ENCODE data around the gene DFFA. TPM values are rescaled to one million over a fixed set of nuclear protein-coding genes. Genes with fewer than 3 reads are reported as not detected.

DFFA gene
- 10 to 100 TPM; 34.2 to 36.1 TPM for total RNA-seq

- H3K9me3 Mint-ChIP-seq: no peaks in the 10 kb centered on the region
- H3K4me1 Mint-ChIP-seq (ENCODE audit: low read depth): peaks cover 38% of the 10 kb centered on the region
- intact Hi-C loops (cut with micrococcal nuclease): loop anchor here (1.0 to 5.0 kb wide), 2 partner anchors 42 to 540 kb away; partner anchors contain the start of genes CENPS and TARDBP
- H3K27me3 Mint-ChIP-seq (ENCODE audit: low read depth): no peaks in the 10 kb centered on the region
- H3K4me3 Mint-ChIP-seq: peak within 1 kb of the TSS; percentile 90
- DNase-seq: peak; percentile 97
- peak within 1 kb of the TSS; percentile 84 for H3K27ac Mint-ChIP-seq
- H3K36me3 Mint-ChIP-seq (ENCODE audit: low read depth): peaks cover 11% of the 10 kb centered on the region
- CTCF ChIA-PET: interaction anchor here (0.6 kb wide), 1 partner anchor 21 kb away, joined by 5 read pairs; no protein-coding TSS in a partner anchor
These were observed at the start of gene DFFA for GRCh38 chr1:10472220-10473144. TSS of gene DFFA (minus strand) at chr1:10472529. CDS start at chr1:10472458, 71 bp downstream.

- Mint-ChIP-seq H3K4me3 (no peak overlapping the region), H3K27ac (no peak overlapping the region), H3K27me3 (ENCODE audit: low read depth) (no peaks in the 10 kb centered on the region), H3K36me3 (ENCODE audit: low read depth) (peaks cover 5% of the 10 kb centered on the region), H3K9me3 (no peaks in the 10 kb centered on the region), H3K4me1 (ENCODE audit: low read depth) (peaks cover 28% of the 10 kb centered on the region)
- intact Hi-C loops (cut with micrococcal nuclease): no loop called here
- CTCF ChIA-PET: interaction anchor here (2.5 kb wide), 1 partner anchor 14 kb away, joined by 11 read pairs; no protein-coding TSS in a partner anchor
- no peak for DNase-seq
These were observed 49.3 kb upstream of the DFFA start for GRCh38 chr1:10521537-10522157.

GRCh38 chr1:10520952-10521351 lies 48.6 kb upstream of the DFFA start:
- Mint-ChIP-seq H3K27ac (no peak overlapping the region), H3K36me3 (ENCODE audit: low read depth) (peaks cover 5% of the 10 kb centered on the region), H3K27me3 (ENCODE audit: low read depth) (no peaks in the 10 kb centered on the region), H3K4me1 (ENCODE audit: low read depth) (peaks cover 34% of the 10 kb centered on the region), H3K4me3 (no peak overlapping the region), H3K9me3 (no peaks in the 10 kb centered on the region)
- DNase-seq: no peak
- CTCF ChIA-PET: no interaction called here
- intact Hi-C loops (cut with micrococcal nuclease): no loop called here

- no peak overlapping the region for H3K4me3 Mint-ChIP-seq
- intact Hi-C loops (cut with micrococcal nuclease): no loop called here
- CTCF ChIA-PET: no interaction called here
- H3K27me3 Mint-ChIP-seq (ENCODE audit: low read depth): no peaks in the 10 kb centered on the region
- DNase-seq: no peak
- no peaks in the 10 kb centered on the region for H3K9me3 Mint-ChIP-seq
- no peak overlapping the region for H3K27ac Mint-ChIP-seq
- peaks cover 39% of the 10 kb centered on the region for H3K4me1 Mint-ChIP-seq (ENCODE audit: low read depth)
- peaks cover 5% of the 10 kb centered on the region for H3K36me3 Mint-ChIP-seq (ENCODE audit: low read depth)
These were observed 48.2 kb upstream of the DFFA start for GRCh38 chr1:10520497-10520896.

- no peaks in the 10 kb centered on the region for H3K9me3 Mint-ChIP-seq
- peaks cover 5% of the 10 kb centered on the region for H3K36me3 Mint-ChIP-seq (ENCODE audit: low read depth)
- DNase-seq: no peak
- intact Hi-C loops (cut with micrococcal nuclease): loop anchor here (10.0 kb wide), 1 partner anchor 276 kb away; the partner anchor contains the start of gene CASZ1
- H3K27ac Mint-ChIP-seq: no peak overlapping the region
- peaks cover 47% of the 10 kb centered on the region for H3K4me1 Mint-ChIP-seq (ENCODE audit: low read depth)
- no peaks in the 10 kb centered on the region for H3K27me3 Mint-ChIP-seq (ENCODE audit: low read depth)
- CTCF ChIA-PET: no interaction called here
- H3K4me3 Mint-ChIP-seq: no peak overlapping the region
These were observed 46.7 kb upstream of the DFFA start for GRCh38 chr1:10519016-10519417.

- H3K9me3 Mint-ChIP-seq: no peaks in the 10 kb centered on the region
- intact Hi-C loops (cut with micrococcal nuclease): loop anchor here (10.0 kb wide), 1 partner anchor 277 kb away; the partner anchor contains the start of gene CASZ1
- DNase-seq: no peak
- H3K4me3 Mint-ChIP-seq: no peak overlapping the region
- no peak overlapping the region for H3K27ac Mint-ChIP-seq
- H3K4me1 Mint-ChIP-seq (ENCODE audit: low read depth): peaks cover 52% of the 10 kb centered on the region
- CTCF ChIA-PET: no interaction called here
- H3K27me3 Mint-ChIP-seq (ENCODE audit: low read depth): no peaks in the 10 kb centered on the region
- peaks cover 5% of the 10 kb centered on the region for H3K36me3 Mint-ChIP-seq (ENCODE audit: low read depth)
These were observed 45.3 kb upstream of the DFFA start for GRCh38 chr1:10517677-10517982.

- Mint-ChIP-seq H3K36me3 (ENCODE audit: low read depth) (peaks cover 5% of the 10 kb centered on the region), H3K4me1 (ENCODE audit: low read depth) (peaks cover 50% of the 10 kb centered on the region), H3K9me3 (no peaks in the 10 kb centered on the region), H3K27me3 (ENCODE audit: low read depth) (no peaks in the 10 kb centered on the region), H3K4me3 (no peak overlapping the region), H3K27ac (no peak overlapping the region)
- intact Hi-C loops (cut with micrococcal nuclease): loop anchor here (10.0 kb wide), 1 partner anchor 278 kb away; the partner anchor contains the start of gene CASZ1
- CTCF ChIA-PET: interaction anchor here (0.8 kb wide), 2 partner anchors 351 to 392 kb away, joined by 3 read pairs; no protein-coding TSS in a partner anchor
- DNase-seq: no peak
These were observed 44.8 kb upstream of the DFFA start for GRCh38 chr1:10516925-10517676.

- Mint-ChIP-seq H3K27me3 (ENCODE audit: low read depth) (no peaks in the 10 kb centered on the region), H3K4me1 (ENCODE audit: low read depth) (peaks cover 49% of the 10 kb centered on the region), H3K36me3 (ENCODE audit: low read depth) (peaks cover 5% of the 10 kb centered on the region), H3K27ac (no peak overlapping the region), H3K4me3 (no peak overlapping the region), H3K9me3 (no peaks in the 10 kb centered on the region)
- CTCF ChIA-PET: interaction anchor here (0.8 kb wide), 2 partner anchors 352 to 393 kb away, joined by 3 read pairs; no protein-coding TSS in a partner anchor
- DNase-seq: no peak
- intact Hi-C loops (cut with micrococcal nuclease): loop anchor here (10.0 kb wide), 1 partner anchor 279 kb away; the partner anchor contains the start of gene CASZ1
These were observed 43.8 kb upstream of the DFFA start for GRCh38 chr1:10515976-10516750.

GRCh38 chr1:10515301-10515975 lies 43.1 kb upstream of the DFFA start:
- Mint-ChIP-seq H3K4me1 (ENCODE audit: low read depth) (peaks cover 53% of the 10 kb centered on the region), H3K9me3 (no peaks in the 10 kb centered on the region), H3K27ac (no peak overlapping the region), H3K4me3 (no peak overlapping the region), H3K36me3 (ENCODE audit: low read depth) (peaks cover 3% of the 10 kb centered on the region), H3K27me3 (ENCODE audit: low read depth) (no peaks in the 10 kb centered on the region)
- intact Hi-C loops (cut with micrococcal nuclease): loop anchor here (10.0 kb wide), 1 partner anchor 279 kb away; the partner anchor contains the start of gene CASZ1
- CTCF ChIA-PET: interaction anchor here (1.5 kb wide), 1 partner anchor 13 kb away, joined by 3 read pairs; no protein-coding TSS in a partner anchor
- DNase-seq: peak; percentile 15

- Mint-ChIP-seq H3K9me3 (no peaks in the 10 kb centered on the region), H3K27ac (no peak overlapping the region), H3K4me1 (ENCODE audit: low read depth) (peaks cover 60% of the 10 kb centered on the region), H3K27me3 (ENCODE audit: low read depth) (no peaks in the 10 kb centered on the region), H3K4me3 (no peak overlapping the region), H3K36me3 (ENCODE audit: low read depth) (peaks cover 2% of the 10 kb centered on the region)
- CTCF ChIA-PET: interaction anchor here (1.5 kb wide), 1 partner anchor 14 kb away, joined by 3 read pairs; no protein-coding TSS in a partner anchor
- intact Hi-C loops (cut with micrococcal nuclease): loop anchor here (1.0 to 10.0 kb wide), 2 partner anchors 280 to 353 kb away; partner anchors contain the start of gene CASZ1
- peak; percentile 45 for DNase-seq
These were observed 42.3 kb upstream of the DFFA start for GRCh38 chr1:10514490-10515235.

Measured in activated naive CD4-positive, alpha-beta T cell treated with anti-CD3 and anti-CD28 coated beads for 36 hours (primary cell).